ENCODE measurements around the gene ZC3HAV1. TPM values are rescaled to one million over a fixed set of nuclear protein-coding genes. Genes with fewer than 3 reads are reported as not detected.
"Not testable (repeated sequence)": the region's sequence is repeated elsewhere in the genome, so short reads cannot be mapped to it uniquely, and the experiment has no call there.

The ZC3HAV1 gene
- total and polyA plus RNA-seq, 10 of the 15 experiments (the other 5 are each of a cell fraction or from before 2014, with no cell fraction given) = 18.5 to 55.3 (median 44.7) TPM

GRCh38 chr7:139093512-139093911 lies 16.0 kb downstream of the ZC3HAV1 start:
- H3K27ac ChIP-seq (ENCODE audit: control insufficient read depth, insufficient read depth); H3K4me3 ChIP-seq; H3K9me3 ChIP-seq (replicated peaks; ENCODE audit: control insufficient read depth, insufficient read depth, low read length); H3K9ac ChIP-seq (ENCODE audit: control insufficient read depth, insufficient read depth, low read length); H3K27me3 ChIP-seq (replicated peaks in 1 of 2; ENCODE audit: control insufficient read depth in 2 of 2, insufficient read depth in 2 of 2, low read length in 1 of 2); DNase-seq (ENCODE audit: low read depth, low spot score); in situ Hi-C loops (cut with MboI); BruUV-seq (replicated peaks); FAIRE-seq; H2AFZ ChIP-seq (ENCODE audit: control insufficient read depth, low read depth, low read length); H3K4me2 ChIP-seq (ENCODE audit: control insufficient read depth, insufficient read depth); H4K20me1 ChIP-seq (ENCODE audit: control insufficient read depth, insufficient read depth); intact Hi-C loops (cut with micrococcal nuclease; ENCODE audit: unreplicated experiment); ATAC-seq: not testable (repeated sequence)
- POLR2A ChIA-PET = interaction anchor here (0.7 to 2.8 kb wide), 3 partner anchors 8 to 205 kb away, joined by 6 to 28 read pairs (median 6); no protein-coding TSS in a partner anchor
- CTCF ChIA-PET = interaction anchor here (1.3 to 2.7 kb wide), 3 partner anchors 18 to 31 kb away, joined by 5 to 34 read pairs (median 10); no protein-coding TSS in a partner anchor
- peaks cover 59% of the 10 kb centered on the region for H3K79me2 ChIP-seq (ENCODE audit: control insufficient read depth, insufficient read depth, low read length)
- SMC1A ChIA-PET (ENCODE audit: uncharacterized antibody, unreplicated experiment) = interaction anchor here (1.2 to 2.8 kb wide), 3 partner anchors 11 to 207 kb away, joined by 3 to 33 read pairs (median 6); no protein-coding TSS in a partner anchor
- H3K36me3 ChIP-seq (ENCODE audit: control insufficient read depth in 2 of 2, insufficient read depth in 2 of 2, low read length in 1 of 2) = peaks cover 8 to 16% of the 10 kb centered on the region in 2 experiments
- RAD21 ChIA-PET (ENCODE audit: unreplicated experiment) = interaction anchor here (0.8 to 2.4 kb wide), 4 partner anchors 11 to 207 kb away, joined by 3 to 55 read pairs (median 9); no protein-coding TSS in a partner anchor
- WGBS (ENCODE audit: insufficient coverage, insufficient replicate concordance, low lambda C conversion rate, missing lambda C conversion rate) = 80% methylated on average over 10 of the region's 10 CpGs
- peaks cover 20% of the 10 kb centered on the region for H3K4me1 ChIP-seq (ENCODE audit: control insufficient read depth, insufficient read depth, low read length)

GRCh38 chr7:139092090-139092796 lies 17.3 kb downstream of the ZC3HAV1 start:
- Histone ChIP-seq H3K27me3 (replicated peaks in 1 of 2; ENCODE audit: control insufficient read depth in 2 of 2, insufficient read depth in 2 of 2, low read length in 1 of 2) (no peaks in the 10 kb centered on the region), H3K4me3 (no peak overlapping the region), H4K20me1 (ENCODE audit: control insufficient read depth, insufficient read depth) (no peaks in the 10 kb centered on the region), H3K79me2 (ENCODE audit: control insufficient read depth, insufficient read depth, low read length) (peaks cover 50% of the 10 kb centered on the region), H3K4me1 (ENCODE audit: control insufficient read depth, insufficient read depth, low read length) (peaks cover 20% of the 10 kb centered on the region), H2AFZ (ENCODE audit: control insufficient read depth, low read depth, low read length) (no peak overlapping the region), H3K27ac (ENCODE audit: control insufficient read depth, insufficient read depth) (no peak overlapping the region), H3K9me3 (replicated peaks; ENCODE audit: control insufficient read depth, insufficient read depth, low read length) (peaks cover under 1% of the 10 kb centered on the region; the same call in 1 of the 3 replicates), H3K9ac (ENCODE audit: control insufficient read depth, insufficient read depth, low read length) (no peak overlapping the region), H3K36me3 (ENCODE audit: control insufficient read depth in 2 of 2, insufficient read depth in 2 of 2, low read length in 1 of 2) (peaks cover 13 to 26% of the 10 kb centered on the region in 2 experiments), H3K4me2 (ENCODE audit: control insufficient read depth, insufficient read depth) (no peak overlapping the region)
- in situ Hi-C loops (cut with MboI) = no loop called here
- FAIRE-seq (no peak), DNase-seq (ENCODE audit: low read depth, low spot score) (no peak), ATAC-seq (no peak)
- CTCF ChIA-PET = no interaction called here
- RAD21 ChIA-PET (ENCODE audit: unreplicated experiment) = no interaction called here
- intact Hi-C loops (cut with micrococcal nuclease; ENCODE audit: unreplicated experiment) = no loop called here
- 88% methylated on average over 9 of the region's 9 CpGs for WGBS (ENCODE audit: insufficient coverage, insufficient replicate concordance, low lambda C conversion rate, missing lambda C conversion rate)
- no TSS peak for BruUV-seq (replicated peaks)
- POLR2A ChIA-PET = interaction anchor here (0.6 kb wide), 1 partner anchor 25 kb away, joined by 3 read pairs; no protein-coding TSS in a partner anchor
- TF ChIP-seq SPI1 (IDR thresholded peaks at IDR 0.05; ENCODE audit: borderline replicate concordance, insufficient read depth, low read depth, low read length) (0 out of 2 replicates have a peak, but pooled peaks have one; percentile 28), STAT1 (conservative IDR thresholded peaks at IDR 0.05) (no peak)
- SMC1A ChIA-PET (ENCODE audit: uncharacterized antibody, unreplicated experiment) = no interaction called here

All from GM12878 (cell line).